PFSK-1 (cell line): ENCODE measurements around the gene CASTOR1.

ENCODE experiments used
- FOXP2 ChIP-seq: optimal IDR thresholded peaks from 2 replicates; pipeline ENCODE3; 2011; ENCODE audit warnings: borderline replicate concordance, control low read depth, inconsistent platforms; ENCODE audit not compliant: insufficient read depth; ENCODE audit errors: extremely low read length, extremely low read depth
- POLR2AphosphoS5 ChIP-seq: IDR thresholded peaks from 2 replicates; pipeline ENCODE4 v1.6.1; 2012; ENCODE audit warnings: low read depth, mild to moderate bottlenecking, control low read depth, low read length, moderate library complexity
- SIN3A ChIP-seq: IDR thresholded peaks from 2 replicates; pipeline ENCODE4 v1.6.1; 2012; ENCODE audit warnings: mild to moderate bottlenecking, low read length, moderate library complexity, borderline replicate concordance; ENCODE audit not compliant: insufficient read depth
- TAF1 ChIP-seq: IDR thresholded peaks from 2 replicates; pipeline ENCODE4 v1.6.1; 2012; ENCODE audit warnings: low read length, control low read depth, borderline replicate concordance; ENCODE audit not compliant: insufficient read depth
- TF ChIP-seq, protein P1 (sequence below), 2 experiments: IDR thresholded peaks; 2 replicates each; pipeline versions ENCODE4 v1.6.1 to v1.8.0; 2011 to 2012; ENCODE audit warnings: low read depth in 2 of 2, low read length in 2 of 2, control low read depth in 1 of 2, inconsistent platforms in 1 of 2, mild to moderate bottlenecking in 1 of 2, moderate library complexity in 1 of 2; ENCODE audit not compliant: insufficient read depth in 1 of 2

DNA sequence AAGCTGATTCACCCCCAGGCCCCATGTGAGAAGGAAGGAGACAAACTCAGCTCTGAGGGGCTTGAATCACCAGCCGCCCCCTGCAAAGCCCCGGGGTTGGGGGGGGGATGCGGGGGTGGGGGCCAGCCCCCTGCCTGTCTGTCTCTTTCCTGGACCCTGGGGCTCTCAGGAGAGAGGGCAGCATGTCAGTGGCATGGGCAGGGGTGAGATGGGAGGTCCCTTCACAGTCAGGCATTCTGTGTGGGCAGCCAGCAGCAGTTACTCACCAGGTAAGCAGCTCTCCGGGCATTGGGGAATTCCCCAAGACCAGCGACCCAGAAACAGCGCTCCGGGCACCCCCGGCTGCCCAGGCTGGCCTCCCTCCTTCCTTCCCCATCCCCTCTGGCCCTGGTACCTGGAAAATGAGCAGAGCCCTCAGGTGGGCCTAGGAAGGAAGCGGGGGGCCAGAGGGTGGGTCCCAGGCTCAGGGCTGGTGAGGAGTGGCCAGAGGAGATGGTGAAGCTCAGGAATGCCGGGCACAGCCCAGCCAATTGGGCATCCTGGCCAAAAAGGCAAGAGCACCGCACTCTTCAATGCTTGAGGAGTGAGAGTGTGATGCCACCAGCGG, 38.5 kb downstream of the CASTOR1 start:
- TF ChIP-seq POLR2AphosphoS5 (no peak), TAF1 (no peak), SIN3A (no peak), FOXP2 (no peak)
- TF ChIP-seq, protein P1, sequence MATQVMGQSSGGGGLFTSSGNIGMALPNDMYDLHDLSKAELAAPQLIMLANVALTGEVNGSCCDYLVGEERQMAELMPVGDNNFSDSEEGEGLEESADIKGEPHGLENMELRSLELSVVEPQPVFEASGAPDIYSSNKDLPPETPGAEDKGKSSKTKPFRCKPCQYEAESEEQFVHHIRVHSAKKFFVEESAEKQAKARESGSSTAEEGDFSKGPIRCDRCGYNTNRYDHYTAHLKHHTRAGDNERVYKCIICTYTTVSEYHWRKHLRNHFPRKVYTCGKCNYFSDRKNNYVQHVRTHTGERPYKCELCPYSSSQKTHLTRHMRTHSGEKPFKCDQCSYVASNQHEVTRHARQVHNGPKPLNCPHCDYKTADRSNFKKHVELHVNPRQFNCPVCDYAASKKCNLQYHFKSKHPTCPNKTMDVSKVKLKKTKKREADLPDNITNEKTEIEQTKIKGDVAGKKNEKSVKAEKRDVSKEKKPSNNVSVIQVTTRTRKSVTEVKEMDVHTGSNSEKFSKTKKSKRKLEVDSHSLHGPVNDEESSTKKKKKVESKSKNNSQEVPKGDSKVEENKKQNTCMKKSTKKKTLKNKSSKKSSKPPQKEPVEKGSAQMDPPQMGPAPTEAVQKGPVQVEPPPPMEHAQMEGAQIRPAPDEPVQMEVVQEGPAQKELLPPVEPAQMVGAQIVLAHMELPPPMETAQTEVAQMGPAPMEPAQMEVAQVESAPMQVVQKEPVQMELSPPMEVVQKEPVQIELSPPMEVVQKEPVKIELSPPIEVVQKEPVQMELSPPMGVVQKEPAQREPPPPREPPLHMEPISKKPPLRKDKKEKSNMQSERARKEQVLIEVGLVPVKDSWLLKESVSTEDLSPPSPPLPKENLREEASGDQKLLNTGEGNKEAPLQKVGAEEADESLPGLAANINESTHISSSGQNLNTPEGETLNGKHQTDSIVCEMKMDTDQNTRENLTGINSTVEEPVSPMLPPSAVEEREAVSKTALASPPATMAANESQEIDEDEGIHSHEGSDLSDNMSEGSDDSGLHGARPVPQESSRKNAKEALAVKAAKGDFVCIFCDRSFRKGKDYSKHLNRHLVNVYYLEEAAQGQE (IDR thresholded peaks at IDR 0.05; ENCODE audit: insufficient read depth in 1 of 2, low read depth in 2 of 2, low read length in 2 of 2): no peak
